ENCODE measurements around the gene RFX7. TPM values are rescaled to one million over a fixed set of nuclear protein-coding genes. Genes with fewer than 3 reads are reported as not detected.

RFX7 gene
- total RNA-seq, 1 experiment from 2014 or later: 18.1 TPM

- TF ChIP-seq, protein P1, sequence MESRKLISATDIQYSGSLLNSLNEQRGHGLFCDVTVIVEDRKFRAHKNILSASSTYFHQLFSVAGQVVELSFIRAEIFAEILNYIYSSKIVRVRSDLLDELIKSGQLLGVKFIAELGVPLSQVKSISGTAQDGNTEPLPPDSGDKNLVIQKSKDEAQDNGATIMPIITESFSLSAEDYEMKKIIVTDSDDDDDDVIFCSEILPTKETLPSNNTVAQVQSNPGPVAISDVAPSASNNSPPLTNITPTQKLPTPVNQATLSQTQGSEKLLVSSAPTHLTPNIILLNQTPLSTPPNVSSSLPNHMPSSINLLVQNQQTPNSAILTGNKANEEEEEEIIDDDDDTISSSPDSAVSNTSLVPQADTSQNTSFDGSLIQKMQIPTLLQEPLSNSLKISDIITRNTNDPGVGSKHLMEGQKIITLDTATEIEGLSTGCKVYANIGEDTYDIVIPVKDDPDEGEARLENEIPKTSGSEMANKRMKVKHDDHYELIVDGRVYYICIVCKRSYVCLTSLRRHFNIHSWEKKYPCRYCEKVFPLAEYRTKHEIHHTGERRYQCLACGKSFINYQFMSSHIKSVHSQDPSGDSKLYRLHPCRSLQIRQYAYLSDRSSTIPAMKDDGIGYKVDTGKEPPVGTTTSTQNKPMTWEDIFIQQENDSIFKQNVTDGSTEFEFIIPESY (IDR thresholded peaks at IDR 0.05; ENCODE audit: extremely low read depth, insufficient replicate concordance, low read length): no peak
- TF ChIP-seq YY1 (IDR thresholded peaks at IDR 0.05; ENCODE audit: extremely low read depth, insufficient replicate concordance, low read depth, low read length): no peak
Observed at GRCh38 chr15:56281145-56281544, 37.5 kb upstream of the RFX7 start (continued).

- DNase-seq (ENCODE audit: low read depth, low spot score) (no peak), ATAC-seq (no peak)
- ChIA-PET POLR2A (no interaction called here), RAD21 (ENCODE audit: low non-redundant PET in 1 of 2, low total read pairs in 2 of 2, uncharacterized antibody in 2 of 2, unreplicated experiment in 2 of 2) (no interaction called here), CTCF (no interaction called here)
- Histone ChIP-seq H2AFZ (ENCODE audit: low read depth, low read length, poor library complexity, severe bottlenecking) (no peak overlapping the region), H3K4me3 (replicated peaks in 1 of 2; ENCODE audit: low read depth in 1 of 2, low read length in 2 of 2) (no peak overlapping the region), H4K20me1 (ENCODE audit: insufficient read depth) (no peaks in the 10 kb centered on the region), H3K79me2 (ENCODE audit: insufficient read depth, low read length) (no peaks in the 10 kb centered on the region), H3K9me3 (ENCODE audit: control insufficient read depth in 1 of 2, insufficient read depth in 1 of 2, low read depth in 1 of 2, low read length in 2 of 2) (peaks cover 3 to 6% of the 10 kb centered on the region in 2 experiments; a peak in 1 of 4 replicates), H3K27ac (ENCODE audit: low read depth, low read length) (no peak overlapping the region), H3K36me3 (ENCODE audit: control insufficient read depth in 1 of 2, insufficient read depth in 2 of 2, low read length in 2 of 2) (no peaks in the 10 kb centered on the region), H3K4me1 (ENCODE audit: control insufficient read depth in 1 of 2, insufficient read depth in 2 of 2, low read length in 2 of 2) (no peaks in the 10 kb centered on the region), H3K4me2 (ENCODE audit: low read length) (no peak overlapping the region), H3K9me2 (ENCODE audit: insufficient read depth) (no peaks in the 10 kb centered on the region), H3K27me3 (ENCODE audit: insufficient read depth, low read length) (no peaks in the 10 kb centered on the region), H3K9ac (ENCODE audit: low read length) (no peak overlapping the region)
- intact Hi-C loops (cut with micrococcal nuclease): no loop called here
- BruUV-seq (replicated peaks): no TSS peak
- TF ChIP-seq POLR2AphosphoS5 (IDR thresholded peaks at IDR 0.05; ENCODE audit: low read depth, low read length): no peak
- no peak for TF ChIP-seq RAD21 (IDR thresholded peaks at IDR 0.05; ENCODE audit: low read depth)
- TF ChIP-seq CEBPB (IDR thresholded peaks at IDR 0.05; ENCODE audit: low read depth): no peak
- TF ChIP-seq TCF7L2 (IDR thresholded peaks at IDR 0.05; ENCODE audit: borderline replicate concordance, extremely low read depth, insufficient read depth, insufficient read length): no peak
- TF ChIP-seq SIN3A (IDR thresholded peaks at IDR 0.05; ENCODE audit: low read depth): no peak
Observed at GRCh38 chr15:56273724-56274123, 30.0 kb upstream of the RFX7 start.
